Testis (tissue), 3 donors: ENCODE measurements around the gene LRRC72. TPM values are rescaled to one million over a fixed set of nuclear protein-coding genes. Genes with fewer than 3 reads are reported as not detected.

ENCODE experiments used
- DNase-seq: peaks from one replicate; pipeline ENCODE4 v3.0.0-alpha.2; 2019
- H3K27ac ChIP-seq, 2 donors: fragments of 200-600 bp; sonication (generic); one replicate each; pipeline ENCODE4 v1.5.1; 2019
- H3K27me3 ChIP-seq: fragments of 200-600 bp; sonication (generic); one replicate; pipeline ENCODE4 v1.5.1; 2019
- H3K36me3 ChIP-seq: fragments of 200-600 bp; sonication (generic); one replicate; pipeline ENCODE4 v1.5.1; 2017; ENCODE audit warnings: low read depth; ENCODE audit errors: missing control alignments
- H3K4me1 ChIP-seq: fragments of 200-600 bp; sonication (generic); one replicate; pipeline ENCODE4 v1.5.1; 2019
- H3K4me3 ChIP-seq, 2 donors: fragments of 200-600 bp; sonication (generic); one replicate each; pipeline ENCODE4 v1.5.1; 2017 to 2019
- H3K9me3 ChIP-seq: fragments of 200-600 bp; sonication (generic); one replicate; pipeline ENCODE4 v1.5.1; 2017
- POLR2A ChIP-seq: fragments of 450-650 bp; IDR thresholded peaks from one replicate; pipeline ENCODE4 v1.6.1; 2017; ENCODE audit warnings: antibody characterized with exemption, mild to moderate bottlenecking, moderate library complexity
- WGBS, 2 donors: methylation state at CpG; one replicate each; pipeline ENCODE4 v1.1.5; 2018; 5-methylcytosine and 5-hydroxymethylcytosine counted together
- intact Hi-C: fragments of 100-400 bp; cut with DNase I; formaldehyde crosslinking; loops from one replicate; pipeline ENCODE4 v1.15.1; 2023; ENCODE audit warnings: low total_unique reads
- polyA plus RNA-seq: library from polyadenylated mRNA; stranded (reverse); fragments of 350-450 nt; fragmentation: Illumina TruSeq; extraction: RNeasy Lipid Tissue Mini Kit (QIAGEN cat#74804); gene quantifications from one replicate; pipeline ENCODE4 v1.2.3, GENCODE V29; 2014; ENCODE audit warnings: low read depth, low replicate concordance; ENCODE audit not compliant: insufficient read depth
- total RNA-seq, 2 donors: library from RNA; depleted of rRNA; stranded (reverse); fragments of >200 nt; gene quantifications; one replicate each; pipeline ENCODE4 v1.2.3, GENCODE V29; 2016
- TF ChIP-seq, protein P1 (sequence below), 3 experiments: fragments of 450-650 bp in 2 of 3; fragments of 200-600 bp in 1 of 3; sonication (generic) in 1 of 3; IDR thresholded peaks; one replicate each; pipeline ENCODE4 v1.5.1; 2016 to 2019; ENCODE audit warnings: antibody characterized with exemption in 3 of 3, mild to moderate bottlenecking in 2 of 3, moderate library complexity in 1 of 3

LRRC72 gene
- total and polyA plus RNA-seq, 3 donors from 2014 or later = 0.79 to 8.6 (median 0.81) TPM

DNA sequence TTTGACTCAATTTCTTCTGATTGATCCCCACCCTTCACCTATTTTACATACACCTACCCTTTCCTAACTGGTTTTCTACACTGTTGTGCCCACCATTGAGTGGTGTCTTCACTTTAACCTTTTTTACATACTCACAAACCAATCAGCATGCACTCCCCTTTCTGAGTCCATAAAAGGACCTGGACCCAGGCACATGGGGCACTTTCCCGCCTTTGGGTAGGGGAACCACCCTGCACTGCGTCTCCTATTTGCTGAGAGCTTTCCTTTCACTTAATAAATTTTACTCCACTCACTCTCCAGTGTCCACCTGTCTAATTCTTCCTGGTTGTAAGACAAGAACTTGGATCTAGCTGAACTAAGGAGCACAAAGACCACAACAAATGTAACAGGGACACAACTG lies 85.1 kb downstream of the LRRC72 start:
- Histone ChIP-seq H3K27ac (no peak overlapping the region), H3K4me3 (no peak overlapping the region), H3K27me3 (no peaks in the 10 kb centered on the region), H3K9me3 (no peaks in the 10 kb centered on the region), H3K36me3 (no peaks in the 10 kb centered on the region), H3K4me1 (no peaks in the 10 kb centered on the region)
- DNase-seq = no peak
- TF ChIP-seq, protein P1, sequence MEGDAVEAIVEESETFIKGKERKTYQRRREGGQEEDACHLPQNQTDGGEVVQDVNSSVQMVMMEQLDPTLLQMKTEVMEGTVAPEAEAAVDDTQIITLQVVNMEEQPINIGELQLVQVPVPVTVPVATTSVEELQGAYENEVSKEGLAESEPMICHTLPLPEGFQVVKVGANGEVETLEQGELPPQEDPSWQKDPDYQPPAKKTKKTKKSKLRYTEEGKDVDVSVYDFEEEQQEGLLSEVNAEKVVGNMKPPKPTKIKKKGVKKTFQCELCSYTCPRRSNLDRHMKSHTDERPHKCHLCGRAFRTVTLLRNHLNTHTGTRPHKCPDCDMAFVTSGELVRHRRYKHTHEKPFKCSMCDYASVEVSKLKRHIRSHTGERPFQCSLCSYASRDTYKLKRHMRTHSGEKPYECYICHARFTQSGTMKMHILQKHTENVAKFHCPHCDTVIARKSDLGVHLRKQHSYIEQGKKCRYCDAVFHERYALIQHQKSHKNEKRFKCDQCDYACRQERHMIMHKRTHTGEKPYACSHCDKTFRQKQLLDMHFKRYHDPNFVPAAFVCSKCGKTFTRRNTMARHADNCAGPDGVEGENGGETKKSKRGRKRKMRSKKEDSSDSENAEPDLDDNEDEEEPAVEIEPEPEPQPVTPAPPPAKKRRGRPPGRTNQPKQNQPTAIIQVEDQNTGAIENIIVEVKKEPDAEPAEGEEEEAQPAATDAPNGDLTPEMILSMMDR (IDR thresholded peaks at IDR 0.05) = no peak
- 74 to 97% methylated on average over 2 of the region's 2 CpGs for WGBS, 2 donors
- intact Hi-C loops = no loop called here

DNA sequence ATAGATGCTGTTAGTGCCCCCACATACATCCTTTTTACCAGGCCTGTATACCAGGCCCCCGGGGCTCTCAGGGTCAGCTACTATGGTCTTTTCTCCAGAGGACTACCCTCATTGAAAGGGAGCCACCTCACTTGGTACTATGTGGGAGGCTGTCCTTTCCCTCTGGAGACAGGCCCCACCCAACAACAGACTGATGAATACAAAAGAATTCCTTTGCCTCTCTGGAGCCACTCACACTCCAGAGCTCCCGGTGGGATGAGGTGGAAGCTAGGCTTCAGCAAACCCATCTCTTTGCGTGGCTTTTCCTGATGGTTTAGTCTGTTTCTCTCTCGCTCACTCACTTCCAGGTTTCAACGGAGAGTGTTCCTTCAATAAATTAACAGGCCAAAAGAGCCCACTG lies 88.6 kb downstream of the LRRC72 start:
- H3K36me3 ChIP-seq = no peaks in the 10 kb centered on the region
- H3K27me3 ChIP-seq = no peaks in the 10 kb centered on the region
- DNase-seq = no peak
- no peak overlapping the region for H3K27ac ChIP-seq
- intact Hi-C loops = no loop called here
- WGBS, 2 donors = 87 to 91% methylated on average over 5 of the region's 5 CpGs
- no peaks in the 10 kb centered on the region for H3K4me1 ChIP-seq
- no peak for TF ChIP-seq POLR2A
- TF ChIP-seq, protein P1 (IDR thresholded peaks at IDR 0.05) = no peak
- no peak overlapping the region for H3K4me3 ChIP-seq
- H3K9me3 ChIP-seq = no peaks in the 10 kb centered on the region

DNA sequence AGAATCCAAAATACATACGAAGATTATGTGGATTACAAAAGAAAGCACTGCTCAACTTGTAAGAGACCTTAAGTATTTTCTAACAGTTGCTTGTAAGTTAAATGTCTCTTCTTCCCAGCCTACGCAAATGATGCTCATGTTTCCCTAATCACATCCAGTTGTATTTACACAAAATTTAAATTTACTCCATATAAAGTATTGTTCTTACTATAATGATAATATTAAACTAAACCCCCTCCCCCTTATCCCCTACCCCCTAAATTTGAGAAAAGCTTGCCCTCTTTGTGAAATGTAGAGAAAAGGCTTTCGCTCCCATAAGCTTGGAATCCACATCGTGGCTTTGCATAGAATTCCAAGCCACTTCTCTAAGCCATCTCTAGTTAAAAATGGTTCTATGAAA lies 89.5 kb downstream of the LRRC72 start:
- Histone ChIP-seq H3K27me3 (no peaks in the 10 kb centered on the region), H3K4me3 (no peak overlapping the region), H3K9me3 (no peaks in the 10 kb centered on the region), H3K36me3 (no peaks in the 10 kb centered on the region), H3K4me1 (no peaks in the 10 kb centered on the region), H3K27ac (no peak overlapping the region)
- WGBS, 2 donors = 57 to 60% methylated on average over 4 of the region's 4 CpGs
- TF ChIP-seq POLR2A = no peak
- TF ChIP-seq, protein P1 (IDR thresholded peaks at IDR 0.05) = no peak
- intact Hi-C loops = no loop called here
- no peak for DNase-seq

- H3K36me3 ChIP-seq = no peaks in the 10 kb centered on the region
- no peaks in the 10 kb centered on the region for H3K4me1 ChIP-seq
- 47 to 52% methylated on average over 5 to 18 of the region's 18 CpGs for WGBS, 2 donors
- no peaks in the 10 kb centered on the region for H3K9me3 ChIP-seq
- H3K4me3 ChIP-seq = no peak overlapping the region
- TF ChIP-seq, protein P1 (IDR thresholded peaks at IDR 0.05) = no peak
- TF ChIP-seq POLR2A = no peak
- intact Hi-C loops = no loop called here
- no peak overlapping the region for H3K27ac ChIP-seq
- DNase-seq = no peak
- no peaks in the 10 kb centered on the region for H3K27me3 ChIP-seq
These were observed 89.9 kb downstream of the LRRC72 start for GRCh38 chr7:16616542-16616941.

DNA sequence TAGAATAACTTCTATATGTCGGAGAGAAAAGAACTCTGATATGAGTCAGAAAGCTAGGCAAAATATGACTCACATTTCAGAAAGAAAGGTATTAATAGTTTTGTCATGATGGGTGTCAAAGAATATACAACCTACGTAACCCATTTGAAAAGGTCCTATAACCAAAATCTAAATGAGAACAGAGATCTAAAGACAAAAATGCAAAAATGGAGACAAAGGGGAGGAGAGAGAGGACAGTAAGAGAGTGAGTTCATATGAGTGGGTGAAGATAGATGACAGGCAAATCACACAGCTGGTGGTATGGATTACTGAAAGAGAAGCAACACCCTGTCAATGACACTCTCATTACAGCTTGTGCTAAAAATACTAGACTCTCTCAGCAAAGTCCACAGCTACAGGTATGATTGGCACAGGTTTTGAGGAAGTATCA lies 93.4 kb downstream of the LRRC72 start:
- H3K27ac ChIP-seq = no peak overlapping the region
- no peaks in the 10 kb centered on the region for H3K4me1 ChIP-seq
- no peaks in the 10 kb centered on the region for H3K36me3 ChIP-seq
- no peaks in the 10 kb centered on the region for H3K9me3 ChIP-seq
- TF ChIP-seq, protein P1 (IDR thresholded peaks at IDR 0.05) = no peak
- no peak for TF ChIP-seq POLR2A
- no peak overlapping the region for H3K4me3 ChIP-seq
- WGBS, 2 donors = 98% methylated on average over 2 of the region's 2 CpGs
- intact Hi-C loops = no loop called here
- no peak for DNase-seq
- no peaks in the 10 kb centered on the region for H3K27me3 ChIP-seq
